K562 (cell line): ENCODE data around the gene RALGPS1. TPM values are rescaled to one million over a fixed set of nuclear protein-coding genes. Genes with fewer than 3 reads are reported as not detected.

Experiments used
- ATAC-seq: fragments of 200-7000 bp; cut with Tn5 transposase; 3 replicates; pipeline ENCODE4 v1.9.1; 2020; ENCODE audit warnings: moderate library complexity
- BruUV-seq: library from RNA; stranded (reverse); fragments of 400-500 nt; replicated peaks from 2 replicates; lab custom pipeline; 2021; lab: Mats Ljungman, UMichigan
- CTCF ChIA-PET: fragments of 300-600 bp; formaldehyde crosslinking; extraction: SDS; loops from one replicate; lab custom pipeline; 2021; ENCODE audit warnings: low intra/inter-chr PET ratio; lab: Yijun Ruan, JAX
- POLR2A ChIA-PET: fragments of 300-600, 350-650 bp; sonication (Branson Sonifier 250); formaldehyde crosslinking; extraction: SDS; loops from one replicate; lab custom pipeline; 2021; ENCODE audit warnings: antibody characterized with exemption, inconsistent platforms; lab: Yijun Ruan, JAX
- DNase-seq, 4 experiments: peaks; one replicate each; pipeline versions ENCODE4 v3.0.0 to v3.0.0-alpha.2; 2011 to 2018; ENCODE audit warnings: low spot score in 3 of 4, mixed read lengths in 3 of 4; ENCODE audit errors: extremely low read depth in 1 of 4
- FAIRE-seq: peaks from 2 replicates; lab custom pipeline; 2011; peaks lifted over from hg19 to GRCh38; lab: Jason Lieb, UNC
- H2AFZ ChIP-seq: 2 replicates; pipeline ENCODE4 v1.6.0; 2011; ENCODE audit warnings: low read depth, low read length, control low read depth, inconsistent platforms
- H3K27ac ChIP-seq: fragments of 200-600 bp; 3 replicates; pipeline ENCODE4 v1.8.0; 2011; ENCODE audit warnings: low read depth, mild to moderate bottlenecking, control low read depth, inconsistent platforms, low read length, moderate library complexity, mixed read lengths; ENCODE audit errors: extremely low read depth
- H3K27me3 ChIP-seq, 2 experiments: fragments of 300-600 bp in 1 of 2; 2 replicates in 1 of 2; 3 replicates in 1 of 2; pipeline versions ENCODE4 v1.6.0 to v1.8.0; 2011; ENCODE audit warnings: inconsistent platforms in 2 of 2, low read length in 2 of 2, mild to moderate bottlenecking in 1 of 2, mixed read lengths in 1 of 2, moderate library complexity in 1 of 2; ENCODE audit not compliant: control insufficient read depth in 2 of 2, insufficient read depth in 2 of 2
- H3K36me3 ChIP-seq: fragments of 300-600 bp; 3 replicates; pipeline ENCODE4 v1.8.0; 2011; ENCODE audit warnings: mild to moderate bottlenecking, low read length, inconsistent platforms; ENCODE audit not compliant: control insufficient read depth, insufficient read depth
- H3K4me1 ChIP-seq, 2 experiments: fragments of 200-600 bp in 1 of 2; replicated peaks in 1 of 2; 2 replicates in 1 of 2; 3 replicates in 1 of 2; pipeline versions ENCODE4 v1.5.1 to v1.8.0; 2011; ENCODE audit warnings: inconsistent platforms in 2 of 2, low read length in 2 of 2, mild to moderate bottlenecking in 1 of 2, mixed read lengths in 1 of 2, moderate library complexity in 1 of 2; ENCODE audit not compliant: control insufficient read depth in 2 of 2, insufficient read depth in 2 of 2
- H3K4me2 ChIP-seq: 2 replicates; pipeline ENCODE4 v1.6.1; 2011; ENCODE audit warnings: low read length, control low read depth, inconsistent platforms, mixed read lengths; ENCODE audit not compliant: insufficient read depth
- H3K4me3 ChIP-seq: fragments of 200-600 bp; sonication (generic), shearing (Covaris generic); 2 replicates; pipeline ENCODE4 v1.5.1; 2016; ENCODE audit warnings: control low read depth, inconsistent platforms
- H3K79me2 ChIP-seq: fragments of 200-600 bp; 3 replicates; pipeline ENCODE4 v1.8.0; 2011; ENCODE audit warnings: low read length, inconsistent platforms; ENCODE audit not compliant: control insufficient read depth, insufficient read depth
- H3K9ac ChIP-seq, 2 experiments: 2 replicates each; pipeline versions ENCODE4 v1.6.0 to v1.6.1; 2011; ENCODE audit warnings: low read depth in 2 of 2, low read length in 2 of 2, control low read depth in 1 of 2, inconsistent platforms in 1 of 2, mild to moderate bottlenecking in 1 of 2, mixed read lengths in 1 of 2; ENCODE audit not compliant: insufficient read depth in 1 of 2
- H3K9me1 ChIP-seq: one replicate; pipeline ENCODE4 v1.6.0; 2011; ENCODE audit warnings: inconsistent platforms, mild to moderate bottlenecking, low read length, moderate library complexity; ENCODE audit not compliant: control insufficient read depth, insufficient read depth
- H3K9me3 ChIP-seq: replicated peaks from 2 replicates; pipeline ENCODE4 v1.5.1; 2011; ENCODE audit warnings: low read depth, low read length, inconsistent platforms; ENCODE audit not compliant: control insufficient read depth, insufficient read depth
- H4K20me1 ChIP-seq: replicated peaks from 2 replicates; pipeline ENCODE4 v1.6.1; 2011; ENCODE audit warnings: low read length, inconsistent platforms, mixed read lengths; ENCODE audit not compliant: control insufficient read depth, insufficient read depth
- EGR1 ChIP-seq: fragments of 450-650 bp; conservative IDR thresholded peaks from 2 replicates; pipeline ENCODE4 v1.6.1; 2017; ENCODE audit warnings: mild to moderate bottlenecking
- FOS ChIP-seq: IDR thresholded peaks from 3 replicates; pipeline ENCODE4 v1.6.1; 2011; ENCODE audit not compliant: insufficient read length; ENCODE audit errors: extremely low read depth
- FOXA3 ChIP-seq, 2 experiments: fragments of 450-650 bp in 1 of 2; sonication (generic) in 1 of 2; formaldehyde crosslinking; IDR thresholded peaks in 1 of 2; conservative IDR thresholded peaks in 1 of 2; 2 replicates each; pipeline versions ENCODE4 v1.4.0 to v1.8.0; 2020 to 2022; ENCODE audit warnings: mild to moderate bottlenecking in 2 of 2, missing genetic modification reagents in 1 of 2
- ILK ChIP-seq: fragments of 450-650 bp; IDR thresholded peaks from 2 replicates; pipeline ENCODE4 v1.6.1; 2016; ENCODE audit warnings: missing genetic modification characterization, low read depth, mild to moderate bottlenecking, missing compliant biosample characterization, moderate library complexity, borderline replicate concordance
- KAT7 ChIP-seq: sonication (generic); formaldehyde crosslinking; IDR thresholded peaks from 2 replicates; pipeline ENCODE4 v1.8.0; 2022; ENCODE audit warnings: missing genetic modification reagents, mild to moderate bottlenecking, borderline replicate concordance
- NCOA1 ChIP-seq: fragments of 450-650 bp; IDR thresholded peaks from 2 replicates; pipeline ENCODE4 v1.6.1; 2016; ENCODE audit warnings: low read depth
- PHF21A ChIP-seq: fragments of 450-650 bp; IDR thresholded peaks from 2 replicates; pipeline ENCODE4 v1.6.1; 2017; ENCODE audit warnings: low read depth, borderline replicate concordance
- POU5F1 ChIP-seq: fragments of 150-350 bp; IDR thresholded peaks from 2 replicates; pipeline ENCODE4 v1.6.1; 2014; ENCODE audit warnings: borderline replicate concordance, low read length, low read depth, mild to moderate bottlenecking; ENCODE audit not compliant: partially characterized antibody
- PYGO2 ChIP-seq: fragments of 450-650 bp; IDR thresholded peaks from 2 replicates; pipeline ENCODE4 v1.6.1; 2016; ENCODE audit warnings: mild to moderate bottlenecking, missing genetic modification characterization, moderate library complexity, missing compliant biosample characterization
- TBL1XR1 ChIP-seq, 2 experiments: IDR thresholded peaks; 2 replicates each; pipeline ENCODE4 v1.6.1; 2012; ENCODE audit warnings: improper control_type of control experiment in 2 of 2, low read length in 2 of 2, mild to moderate bottlenecking in 1 of 2
- TCF7 ChIP-seq: sonication (generic); IDR thresholded peaks from 2 replicates; pipeline ENCODE4 v1.6.1; 2016; ENCODE audit warnings: antibody characterized with exemption, borderline replicate concordance
- THRAP3 ChIP-seq: fragments of 450-650 bp; IDR thresholded peaks from 2 replicates; pipeline ENCODE4 v1.6.1; 2016; ENCODE audit warnings: mild to moderate bottlenecking, inconsistent platforms, borderline replicate concordance
- XRCC5 ChIP-seq: fragments of 200-400 bp; formaldehyde crosslinking; IDR thresholded peaks from 2 replicates; pipeline ENCODE4 v1.6.1; 2017; ENCODE audit warnings: low read depth, mild to moderate bottlenecking, low read length
- ZNF253 ChIP-seq: fragments of 250-450 bp; sonication (Bioruptor Pico); conservative IDR thresholded peaks from 2 replicates; pipeline ENCODE4 v1.6.1; 2021; ENCODE audit warnings: mild to moderate bottlenecking
- ZSCAN29 ChIP-seq: fragments of 450-650 bp; IDR thresholded peaks from 2 replicates; pipeline ENCODE4 v1.6.1; 2017
- WGBS: fragments of 100-300 bp; shearing (Covaris generic); methylation state at CpG from one replicate; pipeline ENCODE4 v1.1.6; 2016; ENCODE audit warnings: low coverage, mixed read lengths; ENCODE audit not compliant: insufficient coverage; ENCODE audit errors: missing lambda C conversion rate; 5-methylcytosine and 5-hydroxymethylcytosine counted together
- in situ Hi-C: fragments of 300-500 bp; cut with MboI; formaldehyde crosslinking; loops from 4 replicates; pipeline ENCODE4 v1.15.0; 2018; ENCODE audit warnings: inconsistent platforms, mixed read lengths
- intact Hi-C: fragments of 100-400 bp; cut with micrococcal nuclease; formaldehyde crosslinking; loops from 2 replicates; pipeline ENCODE4 v1.14.2; 2022
- polyA plus RNA-seq, 8 experiments: library from polyadenylated mRNA; depleted of rRNA in 4 of 8; stranded (reverse) in 5 of 8; unstranded in 3 of 8; fragments of >200 nt; fragmentation: Nextera tagmentation in 2 of 8; fragmentation: Illumina TruSeq in 1 of 8; extraction: Ambion mirVana in 2 of 8; extraction: Trizol in 1 of 8; gene quantifications; 2 replicates each; pipeline versions ENCODE4 v1.2.1 to v1.2.3, GENCODE V29; 2011 to 2014; ENCODE audit warnings: inconsistent platforms in 1 of 8, missing spikeins in 1 of 8
- total RNA-seq, 7 experiments: library from RNA; depleted of rRNA in 6 of 7; stranded (reverse); fragments of >200 nt in 6 of 7; fragmentation: Illumina TruSeq in 2 of 7; extraction: Trizol in 2 of 7; gene quantifications; 2 replicates each; pipeline versions ENCODE4 v1.2.1 to v1.2.3, GENCODE V29; 2011 to 2021; ENCODE audit warnings: low replicate concordance in 1 of 7
- TF ChIP-seq, protein P1 (sequence below): fragments of 200-800 bp; sonication (Bioruptor generic); IDR thresholded peaks from 2 replicates; pipeline ENCODE4 v1.6.1; 2017; ENCODE audit warnings: missing genetic modification characterization, missing compliant biosample characterization
- TF ChIP-seq, protein P2 (sequence below): sonication (generic); formaldehyde crosslinking; IDR thresholded peaks from 2 replicates; pipeline ENCODE4 v1.8.0; 2022; ENCODE audit warnings: mild to moderate bottlenecking, missing genetic modification reagents

The RALGPS1 gene
- total and polyA plus RNA-seq, 9 of the 15 experiments (the other 6 are each of a cell fraction or from before 2014, with no cell fraction given), result 0.04 to 2.6 (median 1.5) TPM

DNA sequence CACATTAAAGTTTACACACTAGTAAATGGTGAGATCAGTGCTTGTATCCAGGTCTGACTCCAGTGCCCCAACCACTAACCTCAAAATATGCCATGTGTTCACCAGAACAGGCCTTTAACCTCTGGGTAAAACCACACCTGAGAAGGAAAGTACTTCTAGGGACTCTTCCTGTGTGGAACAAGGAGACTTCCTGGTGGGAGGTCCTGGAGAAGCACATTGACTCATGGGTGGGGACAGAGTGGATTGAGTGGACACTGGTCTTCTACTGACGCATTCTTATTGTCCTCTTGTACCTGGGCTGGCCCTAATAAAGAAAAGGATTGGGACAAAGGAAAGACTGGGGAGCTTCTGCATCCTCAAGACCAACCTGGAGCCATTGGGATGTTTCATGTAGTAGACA, 164.4 kb downstream of the RALGPS1 start:
- FAIRE-seq, result no peak
- CTCF ChIA-PET, result no interaction called here

More for the DNA sequence above, 164.4 kb downstream of the RALGPS1 start:
- no peak overlapping the region for H3K27ac ChIP-seq
- 0% methylated on average over 1 of the region's 1 CpG for WGBS
- H3K79me2 ChIP-seq, result no peaks in the 10 kb centered on the region
- no peaks in the 10 kb centered on the region for H3K9me3 ChIP-seq
- no TSS peak for BruUV-seq
- no peaks in the 10 kb centered on the region for H3K4me1 ChIP-seq
- no peak overlapping the region for H2AFZ ChIP-seq
- no peak overlapping the region for H3K9ac ChIP-seq
- DNase-seq (no peak), ATAC-seq (no peak)
- H3K27me3 ChIP-seq, result peaks cover 0 to 43% of the 10 kb centered on the region in 2 experiments; a peak in 3 of 5 replicates
- no peak overlapping the region for H3K4me3 ChIP-seq
- intact Hi-C loops (no loop called here), in situ Hi-C loops (no loop called here)
- H3K36me3 ChIP-seq, result no peaks in the 10 kb centered on the region
- POLR2A ChIA-PET, result interaction anchor here (1.0 to 1.4 kb wide), 2 partner anchors 9 to 10 kb away, joined by 3 to 7 read pairs; no protein-coding TSS in a partner anchor
- no peak overlapping the region for H3K4me2 ChIP-seq
- H4K20me1 ChIP-seq, result no peaks in the 10 kb centered on the region
- peaks cover 3% of the 10 kb centered on the region for H3K9me1 ChIP-seq
- no peak for TF ChIP-seq TBL1XR1 (IDR thresholded peaks at IDR 0.05; ENCODE audit: low read length in 2 of 2)
- TF ChIP-seq XRCC5, result no peak
- no peak for TF ChIP-seq ILK (tag)
- no peak for TF ChIP-seq ZSCAN29
- TF ChIP-seq, protein P1, sequence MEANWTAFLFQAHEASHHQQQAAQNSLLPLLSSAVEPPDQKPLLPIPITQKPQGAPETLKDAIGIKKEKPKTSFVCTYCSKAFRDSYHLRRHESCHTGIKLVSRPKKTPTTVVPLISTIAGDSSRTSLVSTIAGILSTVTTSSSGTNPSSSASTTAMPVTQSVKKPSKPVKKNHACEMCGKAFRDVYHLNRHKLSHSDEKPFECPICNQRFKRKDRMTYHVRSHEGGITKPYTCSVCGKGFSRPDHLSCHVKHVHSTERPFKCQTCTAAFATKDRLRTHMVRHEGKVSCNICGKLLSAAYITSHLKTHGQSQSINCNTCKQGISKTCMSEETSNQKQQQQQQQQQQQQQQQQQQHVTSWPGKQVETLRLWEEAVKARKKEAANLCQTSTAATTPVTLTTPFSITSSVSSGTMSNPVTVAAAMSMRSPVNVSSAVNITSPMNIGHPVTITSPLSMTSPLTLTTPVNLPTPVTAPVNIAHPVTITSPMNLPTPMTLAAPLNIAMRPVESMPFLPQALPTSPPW (CRISPR knock-in tag), result no peak
- no peak for TF ChIP-seq THRAP3
- no peak for TF ChIP-seq EGR1
- TF ChIP-seq FOS, result no peak
- TF ChIP-seq, protein P2, sequence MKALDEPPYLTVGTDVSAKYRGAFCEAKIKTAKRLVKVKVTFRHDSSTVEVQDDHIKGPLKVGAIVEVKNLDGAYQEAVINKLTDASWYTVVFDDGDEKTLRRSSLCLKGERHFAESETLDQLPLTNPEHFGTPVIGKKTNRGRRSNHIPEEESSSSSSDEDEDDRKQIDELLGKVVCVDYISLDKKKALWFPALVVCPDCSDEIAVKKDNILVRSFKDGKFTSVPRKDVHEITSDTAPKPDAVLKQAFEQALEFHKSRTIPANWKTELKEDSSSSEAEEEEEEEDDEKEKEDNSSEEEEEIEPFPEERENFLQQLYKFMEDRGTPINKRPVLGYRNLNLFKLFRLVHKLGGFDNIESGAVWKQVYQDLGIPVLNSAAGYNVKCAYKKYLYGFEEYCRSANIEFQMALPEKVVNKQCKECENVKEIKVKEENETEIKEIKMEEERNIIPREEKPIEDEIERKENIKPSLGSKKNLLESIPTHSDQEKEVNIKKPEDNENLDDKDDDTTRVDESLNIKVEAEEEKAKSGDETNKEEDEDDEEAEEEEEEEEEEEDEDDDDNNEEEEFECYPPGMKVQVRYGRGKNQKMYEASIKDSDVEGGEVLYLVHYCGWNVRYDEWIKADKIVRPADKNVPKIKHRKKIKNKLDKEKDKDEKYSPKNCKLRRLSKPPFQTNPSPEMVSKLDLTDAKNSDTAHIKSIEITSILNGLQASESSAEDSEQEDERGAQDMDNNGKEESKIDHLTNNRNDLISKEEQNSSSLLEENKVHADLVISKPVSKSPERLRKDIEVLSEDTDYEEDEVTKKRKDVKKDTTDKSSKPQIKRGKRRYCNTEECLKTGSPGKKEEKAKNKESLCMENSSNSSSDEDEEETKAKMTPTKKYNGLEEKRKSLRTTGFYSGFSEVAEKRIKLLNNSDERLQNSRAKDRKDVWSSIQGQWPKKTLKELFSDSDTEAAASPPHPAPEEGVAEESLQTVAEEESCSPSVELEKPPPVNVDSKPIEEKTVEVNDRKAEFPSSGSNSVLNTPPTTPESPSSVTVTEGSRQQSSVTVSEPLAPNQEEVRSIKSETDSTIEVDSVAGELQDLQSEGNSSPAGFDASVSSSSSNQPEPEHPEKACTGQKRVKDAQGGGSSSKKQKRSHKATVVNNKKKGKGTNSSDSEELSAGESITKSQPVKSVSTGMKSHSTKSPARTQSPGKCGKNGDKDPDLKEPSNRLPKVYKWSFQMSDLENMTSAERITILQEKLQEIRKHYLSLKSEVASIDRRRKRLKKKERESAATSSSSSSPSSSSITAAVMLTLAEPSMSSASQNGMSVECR, result no peak
- TF ChIP-seq NCOA1, result no peak
- TF ChIP-seq POU5F1, result no peak
- no peak for TF ChIP-seq KAT7 (CRISPR knock-in tag)
- TF ChIP-seq PYGO2 (tag), result no peak
- no peak for TF ChIP-seq ZNF253 (CRISPR knock-in tag)
- no peak for TF ChIP-seq FOXA3 (CRISPR knock-in tag; conservative IDR thresholded peaks at IDR 0.05 in 1 of 2, IDR thresholded peaks at IDR 0.05 in 1 of 2)
- no peak for TF ChIP-seq TCF7
- TF ChIP-seq PHF21A, result no peak
